SIG-M5 (cell line): ENCODE data around the gene RINL.

ENCODE experiments used
- DNase-seq: peaks from one replicate; lab custom pipeline; 2025; lab: John Stamatoyannopoulos, UW

Gene RINL

GRCh38 chr19:38877781-38878574 lies at the start of gene RINL:
TSS of gene RINL (minus strand) at chr19:38878275. CDS start at chr19:38876742, 1,533 bp downstream.
- DNase-seq: no peak

DNA sequence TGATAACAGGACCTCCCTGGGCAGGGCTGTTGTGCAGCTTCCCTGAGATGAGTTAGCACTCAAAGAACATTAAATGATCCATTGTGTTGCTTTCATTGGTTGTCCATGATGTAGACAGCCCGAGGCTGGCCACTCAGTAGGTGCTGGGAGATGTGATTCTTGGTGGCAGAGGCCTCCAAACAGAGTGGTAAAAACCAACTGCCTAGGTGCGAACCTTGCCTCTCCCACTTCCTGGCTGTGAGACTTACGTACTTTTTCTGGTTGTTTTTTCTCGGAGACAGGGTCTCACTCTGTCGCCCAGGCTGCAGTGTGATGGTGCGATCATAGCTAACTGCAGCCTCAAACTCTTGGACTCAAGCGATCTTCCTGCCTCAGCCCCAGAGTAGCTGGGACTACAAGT lies 46.3 kb upstream of the RINL start:
- DNase-seq: no peak

- no peak for DNase-seq
Measured at GRCh38 chr19:38922482-38922881, 44.4 kb upstream of the RINL start.

DNA sequence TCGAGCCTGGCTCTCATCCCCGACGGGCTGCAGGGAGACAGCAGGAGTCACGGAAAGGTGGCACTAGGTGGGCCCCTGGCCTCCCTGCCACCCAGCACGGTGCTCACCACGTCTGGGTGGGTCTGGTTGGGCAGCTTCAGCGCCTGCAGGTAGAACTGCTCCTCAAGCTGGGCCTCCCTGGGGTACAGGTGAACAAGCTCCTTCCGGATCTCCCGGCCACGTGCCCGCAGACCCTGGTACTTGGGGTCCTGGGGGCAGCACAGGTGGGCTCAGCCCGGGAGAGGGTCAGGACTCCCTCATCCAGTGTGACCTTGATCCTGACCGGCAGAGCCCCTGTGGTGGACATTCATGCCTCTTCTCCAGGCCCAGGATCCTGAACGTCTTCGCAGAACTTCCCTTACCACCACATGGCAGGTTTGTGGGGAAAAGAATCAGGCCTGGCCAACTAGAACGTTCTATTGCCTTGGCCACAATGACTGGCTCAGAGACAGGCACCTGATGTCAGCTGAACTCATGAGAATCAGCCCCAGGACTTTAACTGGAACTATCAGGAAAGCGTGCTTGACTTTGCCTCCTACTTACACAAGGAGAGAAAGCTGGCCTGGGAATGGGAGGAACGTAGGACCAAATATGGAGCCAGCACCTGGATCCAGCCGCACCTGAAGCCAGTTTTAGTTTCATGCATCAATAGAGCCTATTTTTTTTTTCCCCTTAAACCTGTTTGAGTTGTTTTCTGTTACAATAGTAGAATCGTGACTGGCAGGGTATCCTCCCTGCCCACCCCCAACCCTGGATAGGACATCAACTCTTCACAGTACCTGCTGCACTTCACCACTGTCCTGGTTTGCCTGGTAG lies 43.6 kb upstream of the RINL start:
- no peak for DNase-seq

GRCh38 chr19:38920602-38921419 lies 42.7 kb upstream of the RINL start:
- DNase-seq: no peak

GRCh38 chr19:38919837-38920601 lies 41.9 kb upstream of the RINL start:
- no peak for DNase-seq

GRCh38 chr19:38918526-38918925 lies 40.5 kb upstream of the RINL start:
- no peak for DNase-seq

DNA sequence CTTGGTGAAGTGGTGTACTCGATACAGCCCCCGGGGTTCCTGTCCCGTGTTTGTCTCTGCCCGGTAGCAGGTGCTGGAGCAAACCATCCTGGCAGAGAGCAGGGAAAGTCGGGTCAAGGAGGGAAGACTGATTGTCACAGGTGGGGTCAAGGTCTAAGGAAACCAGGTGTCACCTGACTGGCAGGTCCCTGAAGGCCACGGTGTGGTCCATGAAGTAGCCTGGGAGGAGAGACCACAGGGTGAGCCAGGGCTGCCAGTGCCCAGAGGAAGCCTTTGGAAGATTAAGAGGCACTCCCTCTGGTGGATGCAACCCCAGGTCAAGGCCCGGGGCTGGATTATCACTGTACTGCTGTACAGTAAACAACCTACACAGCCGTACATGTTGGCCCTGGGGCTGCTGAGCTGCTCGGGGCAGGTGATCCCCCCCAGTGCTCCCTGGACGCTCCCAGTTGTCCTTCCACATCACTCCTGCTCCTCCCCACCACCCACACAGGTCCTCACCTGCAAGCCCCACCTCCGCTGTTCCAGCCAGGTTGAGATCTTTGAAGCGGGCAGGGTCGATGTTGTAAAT lies 39.9 kb upstream of the RINL start:
- DNase-seq: no peak

DNA sequence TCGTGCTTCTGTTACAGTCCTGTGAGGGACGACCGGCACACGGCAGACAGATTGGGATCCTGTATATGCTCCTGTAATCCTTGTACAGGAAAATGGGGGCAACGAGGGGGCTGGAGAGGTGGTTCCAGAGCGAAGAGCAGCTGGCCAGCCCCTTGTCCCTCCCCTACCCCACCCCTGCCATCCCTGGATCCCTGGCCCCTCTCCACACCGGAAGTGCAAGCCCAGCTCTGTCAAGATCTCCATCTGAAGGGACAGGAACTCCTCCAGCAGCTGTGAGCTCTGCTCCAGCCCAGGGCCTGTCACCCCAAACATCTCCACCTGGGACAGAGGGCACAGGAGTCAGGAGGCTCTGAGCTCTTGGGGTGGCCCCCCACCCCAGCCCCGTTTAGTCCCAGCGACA lies 39.4 kb upstream of the RINL start:
- DNase-seq: no peak

DNA sequence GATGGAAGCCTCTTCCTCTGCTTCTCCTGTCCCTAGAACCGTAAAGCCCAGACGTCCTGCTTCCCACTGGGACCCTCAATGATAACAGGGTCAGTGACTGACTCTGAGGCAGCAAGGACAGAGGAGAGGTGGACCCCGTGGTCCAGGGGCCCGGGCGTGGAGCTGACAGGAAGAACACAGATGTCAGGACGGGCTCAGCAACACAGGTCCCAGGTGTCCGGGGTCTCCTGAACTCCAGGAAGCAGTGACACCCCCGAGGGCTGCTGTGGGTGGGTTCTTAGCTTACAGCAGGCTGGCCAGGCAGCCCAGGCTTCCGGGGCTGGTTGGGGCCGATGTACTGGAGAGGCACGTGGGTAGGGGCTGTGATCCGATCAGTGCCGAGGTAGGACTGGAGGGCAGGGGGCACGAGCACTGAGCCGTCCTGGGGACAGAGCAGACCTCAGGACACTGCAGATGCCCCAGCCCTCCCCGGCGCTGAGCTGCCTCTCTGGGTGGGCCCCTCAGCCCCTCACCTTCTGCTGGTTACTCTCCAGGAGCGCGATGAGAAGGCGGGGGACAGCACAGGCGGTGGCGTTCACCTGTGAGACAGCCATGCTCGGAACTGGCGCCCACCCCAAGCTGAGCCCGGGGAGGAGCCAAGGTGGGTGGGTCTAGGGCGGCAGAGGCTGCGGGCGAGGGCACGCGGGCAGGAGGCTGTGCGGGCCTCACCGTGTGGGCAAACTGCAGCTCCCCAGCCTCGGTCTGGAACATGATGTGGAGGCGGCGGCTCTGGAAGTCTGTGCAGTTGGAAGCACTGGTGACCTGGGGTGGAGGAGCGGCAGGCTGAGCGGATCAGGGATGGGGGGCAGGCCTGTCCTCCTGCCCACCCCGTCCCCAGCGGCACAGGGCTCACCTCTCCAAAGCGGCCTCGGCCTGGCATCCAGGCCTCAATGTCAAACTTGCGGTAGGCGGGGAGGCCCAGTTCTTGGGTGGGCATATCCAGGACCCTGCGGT lies 37.5 kb upstream of the RINL start:
- no peak for DNase-seq

- DNase-seq: no peak
Measured at GRCh38 chr19:38913958-38914357, 35.9 kb upstream of the RINL start.

DNA sequence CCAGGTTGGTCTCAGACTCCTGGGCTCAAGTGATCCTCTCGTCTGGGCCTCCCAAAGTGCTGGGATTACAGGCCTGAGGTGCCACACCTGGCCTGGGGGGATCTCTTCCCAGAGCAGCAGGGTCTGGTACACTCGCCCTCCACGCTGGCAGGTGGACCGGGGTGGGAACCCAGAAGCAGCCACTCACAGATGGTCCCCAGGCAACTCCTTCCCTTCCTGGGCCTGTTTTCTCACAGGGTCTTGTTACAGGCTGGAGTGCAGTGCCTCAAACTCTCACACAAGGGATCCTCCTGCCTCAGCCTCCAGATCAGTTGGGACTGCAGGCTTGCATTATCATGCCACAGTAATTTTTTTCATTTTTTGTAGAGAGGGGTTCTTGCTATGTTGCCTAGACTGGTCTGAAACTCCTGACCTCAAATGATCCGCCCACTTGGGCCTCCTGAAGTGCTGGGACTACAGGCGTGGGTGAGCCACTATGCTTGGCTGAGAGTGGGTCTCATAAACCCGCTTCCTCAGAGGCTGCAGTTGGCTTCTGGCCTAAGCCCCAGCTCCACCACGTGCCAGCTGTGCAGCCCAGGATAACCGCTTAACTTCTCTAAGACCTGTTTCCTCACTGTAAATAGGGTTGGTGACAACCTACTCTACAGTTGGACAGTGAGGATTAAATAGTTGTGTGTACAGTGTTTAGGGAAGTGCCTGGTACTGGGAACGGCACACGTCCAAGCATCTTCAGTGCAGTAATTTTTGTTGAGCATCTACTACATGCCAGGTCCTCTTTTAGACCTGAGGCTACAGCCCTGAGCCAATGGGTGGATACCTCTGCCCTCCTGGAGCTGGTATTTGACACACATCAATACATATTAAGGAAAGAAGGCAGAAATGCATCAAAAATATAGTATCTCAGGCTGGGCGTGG lies 34.8 kb upstream of the RINL start:
- no peak for DNase-seq

- DNase-seq: no peak
Measured at GRCh38 chr19:38911388-38912001, 33.4 kb upstream of the RINL start.

DNA sequence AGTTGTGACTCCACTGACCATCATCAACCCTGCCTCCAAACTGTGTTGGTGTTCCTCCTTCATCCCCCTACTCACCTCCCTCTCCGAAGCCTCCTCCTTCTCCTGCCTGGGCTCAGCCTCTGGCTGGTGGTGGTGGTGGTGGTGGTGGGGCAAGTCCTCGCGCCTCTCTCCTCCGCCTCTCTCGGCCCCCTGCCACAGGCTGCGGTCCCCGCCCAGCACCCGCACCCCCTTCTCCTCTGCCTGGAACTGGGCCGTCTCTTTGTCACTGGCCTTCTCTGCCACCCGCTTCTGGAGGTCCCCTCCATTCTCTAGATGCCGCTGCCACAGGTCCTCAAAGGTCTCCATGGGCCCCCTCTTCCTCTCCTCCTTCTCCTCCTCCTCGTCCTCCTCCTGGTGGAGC lies 32.4 kb upstream of the RINL start:
- no peak for DNase-seq

- no peak for DNase-seq
Measured at GRCh38 chr19:38908911-38909310, 30.8 kb upstream of the RINL start.

DNA sequence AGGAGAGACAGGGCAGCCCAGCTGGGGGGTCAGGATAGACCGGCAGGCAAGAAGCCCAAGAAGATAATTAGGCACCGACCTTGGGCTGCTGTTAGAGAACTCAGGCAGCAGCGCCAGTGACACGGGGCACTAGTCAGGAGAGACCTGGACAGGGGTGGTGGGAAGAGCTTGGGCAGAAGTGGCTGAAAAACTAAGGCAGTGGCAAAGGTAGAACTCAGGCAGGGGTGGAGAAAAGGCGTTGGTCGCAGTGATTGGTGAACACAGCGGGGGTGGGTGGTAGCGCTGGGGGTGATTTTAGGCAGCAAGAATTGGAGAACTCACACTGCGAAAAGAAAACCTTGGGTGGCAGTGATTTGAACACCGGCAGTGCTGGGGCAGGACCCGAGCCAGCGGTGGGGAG lies 29.6 kb upstream of the RINL start:
- DNase-seq: no peak

DNA sequence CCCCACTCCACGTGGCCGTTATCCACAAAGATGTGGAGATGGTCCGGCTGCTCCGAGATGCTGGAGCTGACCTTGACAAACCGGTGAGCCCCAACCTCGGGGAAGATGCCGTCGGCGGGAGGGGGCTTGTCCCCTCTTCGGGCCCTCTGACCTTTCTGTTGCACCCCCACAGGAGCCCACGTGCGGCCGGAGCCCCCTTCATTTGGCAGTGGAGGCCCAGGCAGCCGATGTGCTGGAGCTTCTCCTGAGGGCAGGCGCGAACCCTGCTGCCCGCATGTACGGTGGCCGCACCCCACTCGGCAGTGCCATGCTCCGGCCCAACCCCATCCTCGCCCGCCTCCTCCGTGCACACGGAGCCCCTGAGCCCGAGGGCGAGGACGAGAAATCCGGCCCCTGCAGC lies 29.2 kb upstream of the RINL start:
- no peak for DNase-seq

DNA sequence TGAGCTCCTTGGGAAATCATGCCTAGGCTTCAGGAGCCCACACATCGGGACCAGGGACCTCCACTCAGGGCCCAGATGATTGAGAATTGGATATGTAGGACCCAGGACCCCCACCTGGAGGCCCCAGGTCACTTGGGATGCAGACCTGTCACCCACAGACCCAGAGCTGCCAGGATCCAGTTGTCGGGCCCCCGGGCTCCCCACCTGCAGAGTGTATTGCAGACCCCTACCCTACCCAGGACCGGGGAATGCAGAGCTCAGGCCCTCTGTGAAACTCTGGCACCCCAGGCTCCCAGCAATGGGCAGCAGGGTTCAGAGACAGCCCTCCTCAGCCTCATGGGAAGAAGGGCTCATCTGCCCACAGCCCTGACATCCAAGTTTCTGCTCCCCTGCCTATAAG lies 27.5 kb upstream of the RINL start:
- DNase-seq: no peak
